ENCODE measurements around the gene PHB1.
A peak's percentile ranks its signal among the peaks of the same experiment; 100 is the strongest.
"Not testable (repeated sequence)": the region's sequence is repeated elsewhere in the genome, so short reads cannot be mapped to it uniquely, and the experiment has no call there.

Gene PHB1

GRCh38 chr17:49372425-49372824, 42.3 kb downstream of the PHB1 start:
- DNase-seq = no peak

GRCh38 chr17:49370971-49371834, 43.5 kb downstream of the PHB1 start:
- no peak for DNase-seq

DNA sequence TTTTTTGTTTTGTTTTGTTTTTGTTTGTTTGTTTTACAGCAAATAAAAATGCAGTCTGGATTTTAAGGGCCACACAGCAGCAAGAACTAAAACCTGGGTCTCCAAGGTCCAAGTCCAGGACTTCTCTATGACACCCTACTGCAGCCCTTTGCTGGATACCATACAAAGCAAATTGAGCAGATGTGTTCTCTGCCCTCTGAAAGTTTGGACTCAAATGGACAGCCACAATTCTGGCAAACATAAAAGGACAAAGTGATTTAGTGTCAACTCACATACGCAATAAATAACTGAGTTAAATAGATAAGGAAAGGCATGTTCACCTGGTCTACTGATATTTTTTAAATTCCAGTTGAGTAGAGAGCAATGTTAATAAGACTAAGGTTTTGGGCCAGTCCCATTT, 44.9 kb downstream of the PHB1 start:
- DNase-seq = no peak

DNA sequence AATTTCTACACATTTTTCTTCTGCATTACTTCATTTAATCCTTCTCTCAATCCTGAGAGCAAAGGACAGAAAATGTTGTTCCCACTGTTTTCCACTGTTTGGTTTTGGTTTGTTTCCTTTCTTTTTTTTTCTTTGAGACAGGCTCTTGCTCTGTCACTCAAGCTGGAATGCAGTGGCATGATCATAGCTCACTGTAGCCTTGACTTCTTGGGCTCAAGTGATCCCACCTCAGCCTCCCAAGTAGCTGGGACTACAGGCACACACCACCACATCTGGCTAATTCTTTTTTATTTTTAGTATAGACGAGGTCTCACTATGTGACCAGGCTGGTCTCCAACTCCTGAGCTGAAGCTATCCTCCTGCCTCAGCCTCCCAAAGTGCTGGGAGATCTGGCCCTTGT, 45.6 kb downstream of the PHB1 start:
- DNase-seq = no peak

- DNase-seq = peak; percentile 36 to 58
These were observed 49.0 kb downstream of the PHB1 start for GRCh38 chr17:49365667-49366066.

- DNase-seq = not testable (repeated sequence)
These were observed 49.6 kb downstream of the PHB1 start for GRCh38 chr17:49365126-49365525.

DNA sequence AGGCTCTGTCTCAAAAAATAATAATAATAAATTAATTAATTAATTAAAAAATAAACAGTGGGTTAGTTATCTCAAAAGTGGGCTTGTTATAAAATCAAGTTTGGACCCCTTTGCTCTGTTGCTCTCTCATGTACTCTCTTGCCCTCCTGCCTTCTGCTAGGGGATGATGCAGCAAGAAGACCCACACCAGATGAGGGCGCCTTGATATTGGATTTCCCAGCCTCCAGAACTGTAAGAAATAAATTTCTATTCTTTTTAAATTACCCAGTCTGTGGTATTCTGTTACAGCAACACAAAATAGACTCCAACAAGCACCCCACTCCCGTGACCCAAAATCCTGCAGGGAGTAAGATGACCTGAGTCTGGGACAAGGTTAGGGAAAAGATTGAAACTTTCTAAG, 50.6 kb downstream of the PHB1 start:
- DNase-seq = no peak

DNA sequence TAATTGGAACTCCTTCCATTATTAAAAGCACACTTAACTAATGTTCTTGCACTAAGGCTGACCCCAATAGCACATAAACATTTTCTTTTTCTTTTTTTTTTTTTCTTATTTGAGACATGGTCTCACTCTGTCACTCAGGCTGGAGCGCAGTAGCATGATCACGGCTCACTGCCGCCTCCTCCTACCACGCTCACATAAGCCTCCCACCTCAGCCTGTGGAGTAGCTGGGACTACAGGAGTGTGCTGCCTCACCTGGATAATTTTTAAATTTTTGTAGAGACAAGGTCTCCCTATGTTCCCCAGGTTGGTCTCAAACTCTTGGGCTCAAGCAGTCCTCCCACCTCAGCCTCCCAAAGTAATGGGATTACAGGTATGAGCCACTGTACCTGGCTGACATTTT, 51.4 kb downstream of the PHB1 start:
- DNase-seq = no peak

GRCh38 chr17:49362723-49363117, 52.0 kb downstream of the PHB1 start:
- DNase-seq = no peak

- peak; percentile 97 for DNase-seq
These were observed 52.6 kb downstream of the PHB1 start, which contains the start of gene ZNF652 for GRCh38 chr17:49361902-49362722. TSS of gene ZNF652 (minus strand) at chr17:49362250. CDS start at chr17:49317725, 44,525 bp downstream.

DNA sequence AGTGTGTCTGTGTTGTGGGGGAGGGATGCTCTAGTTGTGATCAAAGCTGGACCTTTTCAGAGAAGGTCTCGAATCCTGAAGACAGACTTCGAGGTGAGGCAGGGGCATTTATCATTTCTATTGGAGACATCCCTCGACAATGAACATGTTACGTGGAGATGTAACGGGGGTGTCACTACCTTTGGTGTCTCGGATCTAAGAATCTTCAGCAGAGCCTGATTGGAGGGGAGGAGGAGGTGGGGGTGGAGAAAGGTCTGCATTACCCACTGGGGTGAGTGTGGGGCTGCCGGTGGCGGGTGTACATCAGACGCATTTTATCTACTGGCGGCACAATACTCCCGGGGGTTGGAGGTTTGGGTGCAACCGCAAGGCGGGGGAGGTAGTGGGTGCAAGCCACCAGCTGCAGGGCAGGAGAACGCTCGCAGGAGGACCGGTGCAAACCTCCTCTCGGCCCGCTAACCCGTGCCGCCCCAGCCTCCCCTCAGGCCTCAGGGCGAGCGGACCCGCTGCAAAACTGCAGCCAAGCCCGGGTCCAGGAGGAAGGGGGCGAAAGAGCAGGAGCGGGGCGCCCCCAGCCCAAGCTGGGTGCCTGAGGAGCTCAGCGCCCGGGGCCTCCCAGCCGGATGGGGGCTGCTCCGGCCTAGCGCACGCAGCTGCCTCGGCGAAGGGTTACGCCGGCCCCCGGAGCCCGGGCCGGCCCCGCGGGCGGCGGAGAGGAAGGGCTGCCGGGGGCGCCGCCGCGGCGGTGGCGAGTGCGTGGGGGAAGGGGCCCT, 53.4 kb downstream of the PHB1 start:
- peak; percentile 84 to 88 for DNase-seq

GRCh38 chr17:49360796-49361128, 53.9 kb downstream of the PHB1 start:
- no peak for DNase-seq

GRCh38 chr17:49359990-49360795, 54.5 kb downstream of the PHB1 start:
- peak in 1 of 2 donors; percentile 32 for DNase-seq

GRCh38 chr17:49358641-49359247, 55.9 kb downstream of the PHB1 start:
- DNase-seq = peak; percentile 15 to 46

DNA sequence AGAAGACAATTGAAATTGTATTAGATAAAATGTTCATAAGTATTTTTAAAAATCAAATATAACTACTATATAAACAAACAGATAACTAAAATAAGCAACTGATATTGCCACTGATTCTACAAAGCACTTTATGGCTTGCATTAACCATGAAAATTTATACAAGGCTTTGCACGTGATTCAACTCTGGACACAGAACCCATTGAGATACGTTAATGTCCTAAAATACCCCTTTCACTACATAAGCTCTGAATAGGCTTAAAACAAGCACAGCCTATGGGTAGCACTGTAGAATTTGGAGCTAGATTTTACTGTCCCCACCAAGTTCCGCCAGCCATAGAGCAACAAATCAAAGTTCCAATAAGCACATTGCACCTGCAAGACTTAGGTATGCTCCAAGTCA, 57.2 kb downstream of the PHB1 start:
- no peak for DNase-seq

- no peak for DNase-seq
These were observed 58.4 kb downstream of the PHB1 start for GRCh38 chr17:49356320-49356719.
